HCT116 (cell line): ENCODE data around the gene FRMD4A. TPM values are rescaled to one million over a fixed set of nuclear protein-coding genes. Genes with fewer than 3 reads are reported as not detected.

ENCODE experiments used
- ATAC-seq: fragments of 200-7000 bp; cut with Tn5 transposase; 2 replicates; pipeline ENCODE4 v1.9.1; 2020; ENCODE audit warnings: mild to moderate bottlenecking, moderate library complexity
- BruUV-seq: library from RNA; stranded (reverse); fragments of 400-500 nt; replicated peaks from 2 replicates; lab custom pipeline; 2021; lab: Mats Ljungman, UMichigan
- CTCF ChIA-PET: fragments of 300-600 bp; sonication (Branson Sonifier 250); formaldehyde crosslinking; loops from one replicate; lab custom pipeline; 2021; ENCODE audit warnings: antibody characterized with exemption; lab: Charles Lee
- POLR2A ChIA-PET: fragments of 300-600, 350-600 bp; sonication (Branson Sonifier 250); formaldehyde crosslinking; loops from one replicate; lab custom pipeline; 2021; ENCODE audit warnings: antibody characterized with exemption; lab: Charles Lee
- RAD21 ChIA-PET, 2 experiments: fragments of 300-600 bp; sonication (Branson Sonifier 250); formaldehyde crosslinking; loops; one replicate each; lab custom pipeline; 2023; ENCODE audit warnings: low total read pairs in 2 of 2; ENCODE audit not compliant: uncharacterized antibody in 2 of 2, unreplicated experiment in 2 of 2, low non-redundant PET in 1 of 2; lab: Charles Lee
- DNase-seq: peaks from one replicate; pipeline ENCODE4 v3.0.0-alpha.2; 2010; ENCODE audit warnings: low read depth, low spot score
- H2AFZ ChIP-seq: fragments of 200-600 bp; shearing (Covaris generic), sonication (generic); 2 replicates; pipeline ENCODE4 v1.6.1; 2017; ENCODE audit warnings: low read depth, mixed run types, mixed read lengths, antibody characterized with exemption, low read length; ENCODE audit not compliant: poor library complexity, severe bottlenecking
- H3K27ac ChIP-seq: 2 replicates; pipeline ENCODE4 v1.5.1; 2012; ENCODE audit warnings: low read depth, low read length
- H3K27me3 ChIP-seq: fragments of 200-600 bp; sonication (generic); 2 replicates; pipeline ENCODE4 v1.6.1; 2016; ENCODE audit warnings: mixed run types, low read length, mixed read lengths; ENCODE audit not compliant: insufficient read depth
- H3K36me3 ChIP-seq, 2 experiments: fragments of 200-500 bp in 1 of 2; fragments of 200-600 bp in 1 of 2; sonication (Bioruptor generic) in 1 of 2; sonication (generic) in 1 of 2; 2 replicates each; pipeline versions ENCODE4 v1.5.1 to v1.6.1; 2014 to 2016; ENCODE audit warnings: low read length in 2 of 2, inconsistent platforms in 1 of 2, mixed read lengths in 1 of 2, mixed run types in 1 of 2; ENCODE audit not compliant: insufficient read depth in 2 of 2, control insufficient read depth in 1 of 2
- H3K4me1 ChIP-seq, 2 experiments: fragments of 200-600 bp in 1 of 2; sonication (generic) in 1 of 2; 2 replicates each; pipeline versions ENCODE4 v1.5.1 to v1.6.1; 2012 to 2017; ENCODE audit warnings: low read length in 2 of 2, inconsistent platforms in 1 of 2, mild to moderate bottlenecking in 1 of 2, mixed read lengths in 1 of 2, mixed run types in 1 of 2, moderate library complexity in 1 of 2; ENCODE audit not compliant: insufficient read depth in 2 of 2, control insufficient read depth in 1 of 2
- H3K4me2 ChIP-seq: fragments of 200-600 bp; sonication (generic); 2 replicates; pipeline ENCODE4 v1.6.1; 2017; ENCODE audit warnings: mixed run types, low read length, mixed read lengths
- H3K4me3 ChIP-seq, 2 experiments: fragments of 200-600 bp in 1 of 2; sonication (generic) in 1 of 2; replicated peaks in 1 of 2; 2 replicates each; pipeline ENCODE4 v1.5.1; 2011 to 2016; ENCODE audit warnings: low read length in 2 of 2, control low read depth in 1 of 2, low read depth in 1 of 2, mild to moderate bottlenecking in 1 of 2, mixed read lengths in 1 of 2, mixed run types in 1 of 2
- H3K79me2 ChIP-seq: fragments of 200-600 bp; sonication (generic); 2 replicates; pipeline ENCODE4 v1.6.1; 2017; ENCODE audit warnings: mild to moderate bottlenecking, mixed run types, low read length, moderate library complexity, mixed read lengths; ENCODE audit not compliant: insufficient read depth
- H3K9ac ChIP-seq: fragments of 200-600 bp; sonication (generic); 2 replicates; pipeline ENCODE4 v1.6.1; 2016; ENCODE audit warnings: low read length, mixed read lengths
- H3K9me2 ChIP-seq: fragments of 200-600 bp; sonication (generic), shearing (Covaris generic); 2 replicates; pipeline ENCODE4 v1.6.1; 2017; ENCODE audit warnings: mixed run types, mild to moderate bottlenecking, moderate library complexity; ENCODE audit not compliant: insufficient read depth
- H3K9me3 ChIP-seq, 2 experiments: fragments of 200-500 bp in 1 of 2; fragments of 200-600 bp in 1 of 2; sonication (Bioruptor generic) in 1 of 2; sonication (generic) in 1 of 2; 2 replicates each; pipeline ENCODE4 v1.6.1; 2014 to 2017; ENCODE audit warnings: low read length in 2 of 2, mixed read lengths in 2 of 2, inconsistent platforms in 1 of 2, low read depth in 1 of 2, mild to moderate bottlenecking in 1 of 2, mixed run types in 1 of 2, moderate library complexity in 1 of 2; ENCODE audit not compliant: control insufficient read depth in 1 of 2, insufficient read depth in 1 of 2
- H4K20me1 ChIP-seq: fragments of 200-600 bp; sonication (generic), shearing (Covaris generic); 2 replicates; pipeline ENCODE4 v1.6.1; 2017; ENCODE audit warnings: mixed run types, mild to moderate bottlenecking, moderate library complexity; ENCODE audit not compliant: insufficient read depth
- ATF3 ChIP-seq: IDR thresholded peaks from 2 replicates; pipeline ENCODE4 v1.6.1; 2012
- CBX3 ChIP-seq: IDR thresholded peaks from 2 replicates; pipeline ENCODE4 v1.6.1; 2012; ENCODE audit warnings: low read depth
- CEBPB ChIP-seq: IDR thresholded peaks from 2 replicates; pipeline ENCODE4 v1.6.1; 2012; ENCODE audit warnings: low read depth
- CTCF ChIP-seq, 3 experiments: fragments of 200-600 bp in 1 of 3; sonication (generic) in 1 of 3; IDR thresholded peaks in 2 of 3; conservative IDR thresholded peaks in 1 of 3; 2 replicates each; pipeline ENCODE4 v1.5.1; 2012 to 2017; ENCODE audit warnings: low read depth in 2 of 3, low read length in 2 of 3, antibody characterized with exemption in 1 of 3, borderline replicate concordance in 1 of 3, control low read depth in 1 of 3, mild to moderate bottlenecking in 1 of 3, mixed read lengths in 1 of 3, mixed run types in 1 of 3, moderate library complexity in 1 of 3; ENCODE audit not compliant: insufficient read depth in 1 of 3
- EGR1 ChIP-seq: IDR thresholded peaks from 2 replicates; pipeline ENCODE4 v1.6.1; 2012; ENCODE audit warnings: low read depth
- EZH2phosphoT487 ChIP-seq: fragments of 200-600 bp; IDR thresholded peaks from 2 replicates; pipeline ENCODE4 v1.6.1; 2018; ENCODE audit warnings: antibody characterized with exemption, borderline replicate concordance
- MAX ChIP-seq: IDR thresholded peaks from 2 replicates; pipeline ENCODE4 v1.6.1; 2012
- POLR2A ChIP-seq: IDR thresholded peaks from 2 replicates; pipeline ENCODE4 v1.7.0; 2011; ENCODE audit warnings: borderline replicate concordance; ENCODE audit not compliant: insufficient read depth, insufficient read length; ENCODE audit errors: extremely low read depth
- POLR2AphosphoS5 ChIP-seq: IDR thresholded peaks from 2 replicates; pipeline ENCODE4 v1.6.1; 2011; ENCODE audit warnings: mild to moderate bottlenecking, low read depth, low read length, moderate library complexity
- SIN3A ChIP-seq: IDR thresholded peaks from 2 replicates; pipeline ENCODE4 v1.6.1; 2012; ENCODE audit warnings: low read depth
- SP1 ChIP-seq: IDR thresholded peaks from 2 replicates; pipeline ENCODE4 v1.6.1; 2012; ENCODE audit warnings: low read depth
- SRF ChIP-seq: IDR thresholded peaks from 2 replicates; pipeline ENCODE4 v1.6.1; 2012; ENCODE audit warnings: low read depth
- TCF7L2 ChIP-seq: IDR thresholded peaks from 2 replicates; pipeline ENCODE4 v1.7.0; 2011; ENCODE audit warnings: borderline replicate concordance, inconsistent platforms; ENCODE audit not compliant: insufficient read depth, insufficient read length; ENCODE audit errors: extremely low read depth
- ZFX ChIP-seq: fragments of 450-650 bp; IDR thresholded peaks from 2 replicates; pipeline ENCODE4 v1.6.1; 2017
- ZNF274 ChIP-seq: fragments of 200-500 bp; sonication (Bioruptor generic); IDR thresholded peaks from 2 replicates; pipeline ENCODE4 v1.6.1; 2014; ENCODE audit warnings: mild to moderate bottlenecking, low read depth, low read length, inconsistent platforms
- intact Hi-C: fragments of 100-400 bp; cut with micrococcal nuclease; formaldehyde crosslinking; loops from 2 replicates; pipeline ENCODE4 v1.10.0; 2022
- total RNA-seq: library from RNA; stranded (reverse); gene quantifications from one replicate; pipeline ENCODE4 v1.2.1, GENCODE V29; 2021; ENCODE audit not compliant: unreplicated experiment
- TF ChIP-seq, protein P1 (sequence below): IDR thresholded peaks from 2 replicates; pipeline ENCODE4 v1.6.1; 2011; ENCODE audit warnings: mild to moderate bottlenecking, low read length, moderate library complexity; ENCODE audit not compliant: insufficient replicate concordance; ENCODE audit errors: extremely low read depth
- TF ChIP-seq, protein P2 (sequence below): IDR thresholded peaks from 2 replicates; pipeline ENCODE4 v1.6.1; 2012; ENCODE audit warnings: low read depth

FRMD4A gene
- total RNA-seq, 1 experiment from 2014 or later: 0.20 TPM

GRCh38 chr10:13801156-13801906 is 529.4 kb downstream of the FRMD4A start (continued):
- TF ChIP-seq, protein P1, sequence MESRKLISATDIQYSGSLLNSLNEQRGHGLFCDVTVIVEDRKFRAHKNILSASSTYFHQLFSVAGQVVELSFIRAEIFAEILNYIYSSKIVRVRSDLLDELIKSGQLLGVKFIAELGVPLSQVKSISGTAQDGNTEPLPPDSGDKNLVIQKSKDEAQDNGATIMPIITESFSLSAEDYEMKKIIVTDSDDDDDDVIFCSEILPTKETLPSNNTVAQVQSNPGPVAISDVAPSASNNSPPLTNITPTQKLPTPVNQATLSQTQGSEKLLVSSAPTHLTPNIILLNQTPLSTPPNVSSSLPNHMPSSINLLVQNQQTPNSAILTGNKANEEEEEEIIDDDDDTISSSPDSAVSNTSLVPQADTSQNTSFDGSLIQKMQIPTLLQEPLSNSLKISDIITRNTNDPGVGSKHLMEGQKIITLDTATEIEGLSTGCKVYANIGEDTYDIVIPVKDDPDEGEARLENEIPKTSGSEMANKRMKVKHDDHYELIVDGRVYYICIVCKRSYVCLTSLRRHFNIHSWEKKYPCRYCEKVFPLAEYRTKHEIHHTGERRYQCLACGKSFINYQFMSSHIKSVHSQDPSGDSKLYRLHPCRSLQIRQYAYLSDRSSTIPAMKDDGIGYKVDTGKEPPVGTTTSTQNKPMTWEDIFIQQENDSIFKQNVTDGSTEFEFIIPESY: no peak
- TF ChIP-seq SIN3A: no peak
- TF ChIP-seq TCF7L2: no peak
- no peak for TF ChIP-seq EZH2phosphoT487
- TF ChIP-seq CEBPB: no peak
- TF ChIP-seq ATF3: no peak
- TF ChIP-seq EGR1: no peak

- Histone ChIP-seq H3K27me3 (peaks cover 13% of the 10 kb centered on the region; the same call in 1 of the 2 replicates), H3K9me3 (no peaks in the 10 kb centered on the region), H3K9ac (no peak overlapping the region), H3K36me3 (no peaks in the 10 kb centered on the region), H3K9me2 (no peaks in the 10 kb centered on the region), H3K4me2 (no peak overlapping the region), H3K4me3 (no peak overlapping the region), H3K27ac (no peak overlapping the region), H3K4me1 (no peaks in the 10 kb centered on the region), H2AFZ (no peak overlapping the region), H4K20me1 (no peaks in the 10 kb centered on the region), H3K79me2 (no peaks in the 10 kb centered on the region)
- CTCF ChIA-PET: no interaction called here
- no peak for TF ChIP-seq EGR1
- no peak for TF ChIP-seq SP1
- TF ChIP-seq SRF: no peak
- no peak for TF ChIP-seq ZFX
- no peak for TF ChIP-seq POLR2A
- no peak for TF ChIP-seq SIN3A
- TF ChIP-seq MAX: no peak
- TF ChIP-seq CTCF (IDR thresholded peaks at IDR 0.05 in 2 of 3, conservative IDR thresholded peaks at IDR 0.05 in 1 of 3; ENCODE audit: borderline replicate concordance in 1 of 3, insufficient read depth in 1 of 3, low read depth in 2 of 3, low read length in 2 of 3): no peak
- TF ChIP-seq ZNF274: no peak
- TF ChIP-seq, protein P2, sequence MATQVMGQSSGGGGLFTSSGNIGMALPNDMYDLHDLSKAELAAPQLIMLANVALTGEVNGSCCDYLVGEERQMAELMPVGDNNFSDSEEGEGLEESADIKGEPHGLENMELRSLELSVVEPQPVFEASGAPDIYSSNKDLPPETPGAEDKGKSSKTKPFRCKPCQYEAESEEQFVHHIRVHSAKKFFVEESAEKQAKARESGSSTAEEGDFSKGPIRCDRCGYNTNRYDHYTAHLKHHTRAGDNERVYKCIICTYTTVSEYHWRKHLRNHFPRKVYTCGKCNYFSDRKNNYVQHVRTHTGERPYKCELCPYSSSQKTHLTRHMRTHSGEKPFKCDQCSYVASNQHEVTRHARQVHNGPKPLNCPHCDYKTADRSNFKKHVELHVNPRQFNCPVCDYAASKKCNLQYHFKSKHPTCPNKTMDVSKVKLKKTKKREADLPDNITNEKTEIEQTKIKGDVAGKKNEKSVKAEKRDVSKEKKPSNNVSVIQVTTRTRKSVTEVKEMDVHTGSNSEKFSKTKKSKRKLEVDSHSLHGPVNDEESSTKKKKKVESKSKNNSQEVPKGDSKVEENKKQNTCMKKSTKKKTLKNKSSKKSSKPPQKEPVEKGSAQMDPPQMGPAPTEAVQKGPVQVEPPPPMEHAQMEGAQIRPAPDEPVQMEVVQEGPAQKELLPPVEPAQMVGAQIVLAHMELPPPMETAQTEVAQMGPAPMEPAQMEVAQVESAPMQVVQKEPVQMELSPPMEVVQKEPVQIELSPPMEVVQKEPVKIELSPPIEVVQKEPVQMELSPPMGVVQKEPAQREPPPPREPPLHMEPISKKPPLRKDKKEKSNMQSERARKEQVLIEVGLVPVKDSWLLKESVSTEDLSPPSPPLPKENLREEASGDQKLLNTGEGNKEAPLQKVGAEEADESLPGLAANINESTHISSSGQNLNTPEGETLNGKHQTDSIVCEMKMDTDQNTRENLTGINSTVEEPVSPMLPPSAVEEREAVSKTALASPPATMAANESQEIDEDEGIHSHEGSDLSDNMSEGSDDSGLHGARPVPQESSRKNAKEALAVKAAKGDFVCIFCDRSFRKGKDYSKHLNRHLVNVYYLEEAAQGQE: no peak
- no peak for TF ChIP-seq CEBPB
- TF ChIP-seq POLR2AphosphoS5: no peak
- no peak for TF ChIP-seq CBX3
- intact Hi-C loops: no loop called here
- no peak for DNase-seq
- POLR2A ChIA-PET: no interaction called here
- no TSS peak for BruUV-seq
- no peak for ATAC-seq
- RAD21 ChIA-PET: no interaction called here
These were observed 533.6 kb downstream of the FRMD4A start for GRCh38 chr10:13797164-13797563.
